GM12864 (cell line): ENCODE measurements around the gene THRB.

Experiments used
- DNase-seq: peaks from one replicate; pipeline ENCODE4 v3.0.0-alpha.2; 2011; ENCODE audit warnings: low read depth
- H3K4me3 ChIP-seq: 2 replicates; pipeline ENCODE4 v1.5.1; 2011; ENCODE audit warnings: mild to moderate bottlenecking, low read depth, low read length, control low read depth
- CTCF ChIP-seq: IDR thresholded peaks from 2 replicates; pipeline ENCODE4 v1.5.1; 2011; ENCODE audit warnings: low read depth, mild to moderate bottlenecking, moderate library complexity, low read length, control low read depth, inconsistent platforms; ENCODE audit errors: missing control alignments

THRB gene

GRCh38 chr3:24529210-24529609 is 34.6 kb upstream of the THRB start:
- no peak for DNase-seq
- H3K4me3 ChIP-seq, result no peak overlapping the region
- TF ChIP-seq CTCF, result no peak

- no peak overlapping the region for H3K4me3 ChIP-seq
- no peak for DNase-seq
- TF ChIP-seq CTCF, result no peak
These were observed 32.1 kb upstream of the THRB start for GRCh38 chr3:24526640-24527212.

GRCh38 chr3:24525557-24525956 is 30.9 kb upstream of the THRB start:
- no peak overlapping the region for H3K4me3 ChIP-seq
- DNase-seq, result no peak
- no peak for TF ChIP-seq CTCF

- no peak for TF ChIP-seq CTCF
- DNase-seq, result no peak
These were observed 30.4 kb upstream of the THRB start for GRCh38 chr3:24525022-24525421.

GRCh38 chr3:24523988-24524727 is 29.5 kb upstream of the THRB start:
- no peak overlapping the region for H3K4me3 ChIP-seq
- TF ChIP-seq CTCF, result no peak
- no peak for DNase-seq

More at GRCh38 chr3:24525022-24525421, 30.4 kb upstream of the THRB start:
- no peak overlapping the region for H3K4me3 ChIP-seq

- no peak for TF ChIP-seq CTCF
- DNase-seq, result no peak
- no peak overlapping the region for H3K4me3 ChIP-seq
These were observed 28.6 kb upstream of the THRB start for GRCh38 chr3:24523215-24523614.

GRCh38 chr3:24522146-24522579 is 27.5 kb upstream of the THRB start:
- no peak overlapping the region for H3K4me3 ChIP-seq
- TF ChIP-seq CTCF, result no peak
- DNase-seq, result no peak
